Activated T-cell treated with anti-CD3 and anti-CD28 coated beads, Interleukin-2, amount 50 U/mL, for 24 hours (primary cell): ENCODE measurements around the gene SMYD3.

Source experiments
- DNase-seq: peaks from one replicate; pipeline ENCODE4 v3.0.0-alpha.2; 2020
- H3K27ac Mint-ChIP-seq: 2 replicates; pipeline ENCODE4 v1.8.0; 2020; ENCODE audit warnings: mild to moderate bottlenecking, mixed read lengths
- H3K27me3 Mint-ChIP-seq: 2 replicates; pipeline ENCODE4 v1.8.0; 2020; ENCODE audit warnings: mixed read lengths
- H3K36me3 Mint-ChIP-seq: 2 replicates; pipeline ENCODE4 v1.8.0; 2020; ENCODE audit warnings: low read depth, mixed read lengths
- H3K4me1 Mint-ChIP-seq: 2 replicates; pipeline ENCODE4 v1.8.0; 2020; ENCODE audit warnings: low read depth, mixed read lengths
- H3K4me3 Mint-ChIP-seq: 2 replicates; pipeline ENCODE4 v1.8.0; 2020; ENCODE audit warnings: mild to moderate bottlenecking, moderate library complexity, mixed read lengths
- H3K9me3 Mint-ChIP-seq: 2 replicates; pipeline ENCODE4 v1.8.0; 2020; ENCODE audit warnings: mixed read lengths

The SMYD3 gene

DNA sequence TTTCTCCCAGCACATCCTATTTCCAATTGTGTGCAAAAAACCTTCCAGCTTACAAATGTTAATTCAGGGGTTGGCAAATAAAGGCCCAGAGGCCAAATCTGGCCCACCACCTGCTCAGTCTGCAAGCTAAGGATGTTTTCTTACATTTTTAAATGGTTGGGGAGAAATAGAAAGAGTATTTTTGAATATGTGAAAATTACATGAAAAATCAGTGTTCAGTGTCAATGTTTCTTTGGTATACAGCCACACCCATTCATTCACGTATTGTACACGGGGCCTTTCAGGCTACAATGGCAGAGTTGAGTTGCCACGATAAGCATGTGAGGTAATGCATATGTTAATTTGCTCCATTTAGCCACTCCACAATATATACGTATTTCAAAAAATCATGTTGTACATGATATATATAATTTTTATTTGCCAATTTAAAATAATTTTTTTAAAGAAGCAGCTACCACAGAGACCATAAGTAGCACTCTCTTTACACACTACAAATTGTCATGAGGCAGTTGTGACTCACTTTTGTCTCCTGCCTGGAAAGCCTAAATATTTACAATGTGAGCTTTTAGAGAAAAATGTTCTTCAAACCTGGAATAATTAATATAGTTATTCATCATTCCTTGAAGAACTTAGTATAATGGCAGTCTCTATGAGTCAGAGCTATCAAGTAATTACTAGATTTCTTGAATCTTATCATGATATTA is 189.6 kb downstream of the SMYD3 start:
- Mint-ChIP-seq H3K4me1 (peaks cover 1% of the 10 kb centered on the region), H3K27ac (no peak overlapping the region), H3K27me3 (no peaks in the 10 kb centered on the region), H3K36me3 (peaks cover 9% of the 10 kb centered on the region), H3K4me3 (no peak overlapping the region), H3K9me3 (no peaks in the 10 kb centered on the region)
- DNase-seq, result no peak

DNA sequence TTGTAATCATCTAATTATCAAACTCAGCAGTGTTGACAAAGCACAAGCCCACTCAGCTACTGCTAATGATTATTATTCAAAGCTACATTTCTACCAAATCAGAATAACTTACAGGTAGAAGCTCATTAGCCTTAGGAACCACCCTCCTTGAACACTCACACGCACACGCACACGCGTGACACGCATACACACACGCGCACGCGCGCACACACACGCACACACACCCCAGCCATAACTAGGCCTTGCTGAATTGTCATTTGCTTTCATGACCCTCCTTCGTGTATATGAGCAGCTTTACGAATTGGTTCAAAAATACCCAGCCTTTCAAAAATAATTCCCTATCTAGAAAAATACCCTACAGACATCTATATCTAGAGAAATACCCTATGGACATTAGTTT is 195.6 kb downstream of the SMYD3 start:
- H3K4me1 Mint-ChIP-seq, result peaks cover 2% of the 10 kb centered on the region
- DNase-seq, result no peak
- H3K27me3 Mint-ChIP-seq, result no peaks in the 10 kb centered on the region
- H3K9me3 Mint-ChIP-seq, result no peaks in the 10 kb centered on the region
- peaks cover 15% of the 10 kb centered on the region for H3K36me3 Mint-ChIP-seq
- H3K4me3 Mint-ChIP-seq, result no peak overlapping the region
- no peak overlapping the region for H3K27ac Mint-ChIP-seq

- Mint-ChIP-seq H3K27me3 (no peaks in the 10 kb centered on the region), H3K9me3 (no peaks in the 10 kb centered on the region), H3K36me3 (peaks cover 14% of the 10 kb centered on the region), H3K4me1 (peaks cover 2% of the 10 kb centered on the region), H3K4me3 (no peak overlapping the region), H3K27ac (no peak overlapping the region)
- no peak for DNase-seq
These were observed 197.7 kb downstream of the SMYD3 start for GRCh38 chr1:246309247-246309884.

DNA sequence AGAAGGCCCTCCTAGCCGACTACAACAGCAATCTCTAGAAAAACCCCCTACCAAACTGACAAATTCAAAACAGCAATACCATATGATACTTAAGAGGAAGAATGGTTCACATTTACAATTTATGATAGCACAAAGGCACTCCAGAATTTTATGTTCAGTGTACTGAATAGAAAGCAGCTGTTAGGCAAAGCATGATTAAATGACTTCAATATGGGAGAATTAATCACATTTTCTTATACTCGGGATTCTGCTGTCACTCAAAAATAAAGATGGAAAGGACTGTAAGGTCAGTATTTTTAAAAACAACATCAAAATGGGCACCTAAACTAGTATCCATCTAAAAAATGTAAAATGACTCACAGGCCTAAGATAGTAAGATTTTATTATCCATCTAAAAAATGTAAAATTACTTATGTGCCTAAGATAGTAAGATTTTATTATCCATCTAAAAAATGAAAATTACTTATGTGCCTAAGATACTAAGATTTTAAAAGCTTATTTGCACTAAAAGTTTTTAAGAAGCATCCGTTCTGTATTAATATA is 198.5 kb downstream of the SMYD3 start:
- peaks cover 13% of the 10 kb centered on the region for H3K36me3 Mint-ChIP-seq
- no peaks in the 10 kb centered on the region for H3K27me3 Mint-ChIP-seq
- H3K4me3 Mint-ChIP-seq, result no peak overlapping the region
- H3K27ac Mint-ChIP-seq, result no peak overlapping the region
- no peak for DNase-seq
- peaks cover 2% of the 10 kb centered on the region for H3K4me1 Mint-ChIP-seq
- no peaks in the 10 kb centered on the region for H3K9me3 Mint-ChIP-seq

GRCh38 chr1:246306415-246307037 is 200.6 kb downstream of the SMYD3 start:
- Mint-ChIP-seq H3K9me3 (no peaks in the 10 kb centered on the region), H3K27ac (peak overlapping the region; percentile 22), H3K4me3 (no peak overlapping the region), H3K36me3 (peaks cover 9% of the 10 kb centered on the region), H3K4me1 (peaks cover 2% of the 10 kb centered on the region), H3K27me3 (no peaks in the 10 kb centered on the region)
- no peak for DNase-seq

DNA sequence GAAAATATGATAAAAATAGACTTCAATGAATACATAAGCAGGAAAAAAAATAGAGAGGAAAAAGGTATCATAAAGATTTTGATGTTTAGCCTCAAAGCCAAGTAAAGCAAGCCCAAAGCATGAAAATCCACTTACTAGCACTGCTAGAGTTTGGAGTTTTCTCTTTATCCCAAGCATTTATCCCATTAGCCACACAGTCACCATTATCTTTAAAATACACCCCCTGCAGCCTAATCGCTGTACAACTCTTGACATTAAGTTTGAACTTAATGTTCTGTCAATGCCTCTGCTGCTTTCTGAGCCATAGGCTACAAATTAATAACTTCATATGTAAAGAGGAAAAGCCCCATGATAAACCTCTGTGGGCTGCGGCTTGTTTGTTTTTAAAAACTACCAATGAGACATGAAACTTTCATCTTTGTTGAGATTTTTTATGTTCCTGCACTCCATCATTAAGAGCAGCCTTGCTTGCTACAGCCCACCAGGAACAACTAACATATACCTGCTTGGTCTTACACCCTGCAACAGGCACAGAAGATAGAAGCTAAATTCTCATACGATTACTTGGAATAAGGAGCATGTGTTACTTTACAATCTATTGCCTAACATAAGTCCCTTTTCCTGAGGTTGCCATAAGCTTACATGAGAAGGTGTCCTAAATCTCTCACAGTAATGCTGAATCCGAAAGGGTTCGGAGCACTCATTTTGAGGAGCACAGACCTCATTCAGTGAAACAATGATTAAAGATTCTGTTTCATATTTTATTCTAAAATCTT is 202.4 kb downstream of the SMYD3 start:
- Mint-ChIP-seq H3K36me3 (peaks cover 9% of the 10 kb centered on the region), H3K9me3 (no peaks in the 10 kb centered on the region), H3K4me1 (peaks cover 2% of the 10 kb centered on the region), H3K4me3 (no peak overlapping the region), H3K27me3 (no peaks in the 10 kb centered on the region), H3K27ac (no peak overlapping the region)
- DNase-seq, result no peak

DNA sequence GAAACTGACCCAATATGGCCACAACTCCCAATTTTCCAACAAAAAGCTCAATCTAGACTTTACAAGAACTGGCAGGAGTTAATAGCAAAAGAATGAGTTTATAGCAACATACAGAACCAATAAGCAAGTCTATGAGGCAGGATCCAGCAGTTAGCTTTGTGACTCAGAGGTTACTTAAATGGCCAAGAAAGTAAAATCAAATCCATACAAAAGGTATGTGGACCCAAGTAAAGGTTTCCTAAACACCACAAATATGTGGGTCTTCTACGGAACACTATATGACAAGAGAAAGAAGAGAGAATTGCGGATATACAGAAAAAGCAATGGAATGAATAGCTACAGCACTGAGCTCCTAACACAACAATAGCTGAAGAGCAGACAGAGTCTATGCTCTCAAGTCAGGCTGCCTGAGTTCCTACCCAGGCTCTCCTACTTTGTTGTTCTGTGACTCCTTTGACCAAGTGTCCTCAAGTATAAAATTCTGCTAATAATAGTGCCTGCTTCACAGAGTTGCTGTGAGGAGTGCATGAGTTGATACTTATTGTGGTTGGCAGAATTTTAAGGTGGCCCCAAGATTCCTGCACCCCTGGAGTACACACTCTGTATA is 204.3 kb downstream of the SMYD3 start:
- Mint-ChIP-seq H3K4me1 (peaks cover 2% of the 10 kb centered on the region), H3K36me3 (peaks cover 12% of the 10 kb centered on the region), H3K9me3 (no peaks in the 10 kb centered on the region), H3K27me3 (no peaks in the 10 kb centered on the region), H3K4me3 (no peak overlapping the region), H3K27ac (no peak overlapping the region)
- no peak for DNase-seq

- Mint-ChIP-seq H3K27me3 (no peaks in the 10 kb centered on the region), H3K36me3 (peaks cover 12% of the 10 kb centered on the region), H3K4me3 (no peak overlapping the region), H3K4me1 (peaks cover 2% of the 10 kb centered on the region), H3K9me3 (no peaks in the 10 kb centered on the region), H3K27ac (no peak overlapping the region)
- no peak for DNase-seq
These were observed 204.8 kb downstream of the SMYD3 start for GRCh38 chr1:246302251-246302625.

DNA sequence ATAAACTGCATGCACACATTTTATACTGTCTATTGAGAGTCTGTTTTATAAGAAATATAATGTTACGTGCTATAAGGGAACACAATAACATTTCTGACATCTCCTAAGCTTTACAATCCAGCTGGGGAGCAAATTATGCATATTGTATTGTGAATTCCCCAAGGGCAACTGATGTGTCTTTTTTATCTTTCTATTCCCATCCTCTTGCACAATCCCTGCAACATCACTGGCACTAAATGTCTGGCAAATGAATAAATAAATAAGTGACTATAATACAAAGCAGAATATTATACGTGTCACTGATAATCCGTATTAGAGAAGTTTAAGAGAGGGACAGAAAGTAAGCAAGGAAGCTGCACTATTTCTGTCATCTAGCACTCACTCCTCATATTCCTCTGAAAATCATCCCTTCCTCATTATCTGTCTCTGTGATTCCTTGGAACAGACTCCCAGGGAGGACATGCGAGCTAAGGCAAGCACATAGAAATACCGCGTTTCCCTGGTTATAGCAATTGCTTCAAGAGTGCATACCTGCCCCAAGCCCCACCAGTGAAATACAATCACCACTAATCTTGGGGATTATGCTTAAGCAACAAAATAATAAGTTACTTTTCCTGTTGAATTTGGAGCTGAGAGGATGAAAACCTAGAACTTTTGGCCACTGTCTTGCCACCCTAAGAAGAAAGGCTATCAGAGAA is 205.4 kb downstream of the SMYD3 start:
- Mint-ChIP-seq H3K4me3 (no peak overlapping the region), H3K4me1 (peaks cover 7% of the 10 kb centered on the region), H3K27ac (no peak overlapping the region), H3K9me3 (no peaks in the 10 kb centered on the region), H3K27me3 (no peaks in the 10 kb centered on the region), H3K36me3 (peaks cover 9% of the 10 kb centered on the region)
- no peak for DNase-seq

- Mint-ChIP-seq H3K4me3 (no peak overlapping the region), H3K36me3 (peaks cover 8% of the 10 kb centered on the region), H3K9me3 (no peaks in the 10 kb centered on the region), H3K27ac (no peak overlapping the region), H3K4me1 (peaks cover 9% of the 10 kb centered on the region), H3K27me3 (no peaks in the 10 kb centered on the region)
- DNase-seq, result no peak
These were observed 206.2 kb downstream of the SMYD3 start for GRCh38 chr1:246300626-246301549.

DNA sequence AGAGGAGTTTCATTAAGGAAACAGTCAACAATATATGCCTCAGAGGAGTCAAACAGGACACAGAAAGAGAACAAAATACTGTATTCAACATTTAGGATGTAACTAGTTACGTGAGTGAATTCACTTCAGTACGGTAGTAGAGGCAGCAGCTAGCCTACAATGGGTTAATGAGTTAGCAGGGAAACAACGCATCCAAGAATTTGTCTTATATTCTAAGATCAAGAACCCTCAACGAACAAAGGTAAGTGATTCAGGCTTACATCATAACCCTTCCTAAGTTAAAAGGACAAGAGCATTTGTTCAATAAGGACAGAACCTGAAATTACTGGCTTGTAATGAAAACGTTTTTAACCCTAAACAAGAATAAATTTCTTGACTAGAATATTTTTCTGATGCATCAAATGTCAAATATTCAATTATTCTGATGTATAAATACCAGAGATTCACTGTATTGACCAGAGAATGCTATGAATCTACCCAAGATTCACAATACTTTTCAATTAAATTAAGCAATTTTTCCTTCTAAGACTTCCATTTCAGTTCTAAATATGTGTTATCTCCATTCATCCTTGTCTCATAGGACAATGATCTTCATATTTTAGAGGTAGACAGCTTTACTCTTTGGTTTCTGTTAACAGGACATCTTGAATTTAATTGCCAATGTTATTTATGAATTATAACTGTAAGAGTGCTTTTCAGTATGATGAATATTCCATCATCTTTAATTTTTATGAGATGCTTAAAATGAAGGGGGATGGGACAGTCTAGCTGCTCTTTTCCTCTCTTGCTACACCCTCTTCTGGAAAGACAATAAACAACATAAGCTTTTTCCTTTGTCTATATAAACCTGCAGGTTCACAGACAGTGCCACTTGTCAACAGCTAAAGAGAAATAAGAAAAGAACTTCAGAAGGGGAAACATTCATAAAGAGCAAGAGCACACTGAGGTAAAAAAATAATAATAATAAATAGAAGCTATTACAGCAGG is 209.5 kb downstream of the SMYD3 start:
- DNase-seq, result no peak
- H3K4me3 Mint-ChIP-seq, result no peak overlapping the region
- H3K4me1 Mint-ChIP-seq, result peaks cover 9% of the 10 kb centered on the region
- H3K9me3 Mint-ChIP-seq, result no peaks in the 10 kb centered on the region
- no peaks in the 10 kb centered on the region for H3K27me3 Mint-ChIP-seq
- H3K27ac Mint-ChIP-seq, result peak overlapping the region; percentile 5
- peaks cover 13% of the 10 kb centered on the region for H3K36me3 Mint-ChIP-seq

DNA sequence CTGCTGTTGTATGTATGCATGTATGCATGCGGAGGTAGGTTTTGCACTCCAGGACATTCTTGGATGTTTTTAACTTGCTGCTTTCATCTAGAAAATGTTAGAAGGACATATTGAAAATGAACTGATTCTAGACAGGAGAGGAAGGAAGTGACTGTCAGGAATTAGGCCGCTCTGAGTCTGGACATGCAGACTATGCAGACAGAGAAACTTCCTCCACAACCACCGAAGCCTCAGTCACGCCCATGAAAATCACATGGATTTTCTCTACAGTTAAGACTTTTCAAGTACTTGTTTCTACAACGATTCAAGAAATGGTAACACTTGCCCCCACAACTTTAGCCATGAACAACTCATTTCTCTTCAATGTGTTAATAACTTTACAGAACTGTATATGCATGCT is 211.1 kb downstream of the SMYD3 start:
- Mint-ChIP-seq H3K4me3 (no peak overlapping the region), H3K27me3 (no peaks in the 10 kb centered on the region), H3K4me1 (peaks cover 9% of the 10 kb centered on the region), H3K9me3 (no peaks in the 10 kb centered on the region), H3K27ac (no peak overlapping the region), H3K36me3 (peaks cover 13% of the 10 kb centered on the region)
- DNase-seq, result no peak
